ENCODE data around the gene PLCH2.

DNA sequence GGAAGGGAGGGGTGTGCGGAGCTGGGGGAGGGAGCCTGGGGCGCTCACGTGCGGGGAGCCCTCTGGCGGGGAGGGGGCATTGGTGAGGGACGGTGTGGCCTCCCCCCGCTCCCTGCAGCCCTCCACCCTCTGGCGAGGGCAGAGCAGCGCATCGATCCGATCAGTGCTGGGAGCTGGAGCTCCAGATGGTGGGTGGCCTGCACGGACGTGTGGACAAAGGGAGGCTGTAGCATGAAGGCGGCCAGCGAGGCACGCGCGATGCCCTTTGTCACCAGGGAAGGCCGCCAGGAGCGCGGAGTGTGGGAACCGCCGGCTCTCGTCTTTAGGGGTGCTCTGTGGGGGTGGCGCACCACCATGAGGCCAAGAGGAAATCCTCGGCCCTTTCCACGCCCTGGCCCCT is 59.4 kb downstream of the PLCH2 start:
- TF ChIP-seq EZH2 (IDR thresholded peaks at IDR 0.05) (no peak), POLR2AphosphoS5 (IDR thresholded peaks at IDR 0.05; ENCODE audit: borderline replicate concordance, low read depth, low read length) (no peak), FOXP2 (optimal IDR thresholded peaks at IDR 0.05; ENCODE audit: control extremely low read depth, extremely low read length, insufficient read depth) (no peak)
